Cardiac muscle cell (in vitro differentiated cells and primary cell): ENCODE data around the gene DLG2. TPM values are rescaled to one million over a fixed set of nuclear protein-coding genes. Genes with fewer than 3 reads are reported as not detected.

Experiments used
- DNase-seq, 2 donors: peaks; one replicate each; pipeline versions ENCODE4 v3.0.0 to v3.0.0-alpha.2; 2010 to 2017; ENCODE audit warnings: low read depth in 1 of 2, low spot score in 1 of 2
- H3K27ac ChIP-seq: fragments of 200-600 bp; sonication (generic); 2 replicates; pipeline ENCODE4 v1.5.1; 2016
- H3K27me3 ChIP-seq: fragments of 200-600 bp; sonication (generic); 2 replicates; pipeline ENCODE4 v1.6.0; 2016; ENCODE audit warnings: control low read depth
- H3K36me3 ChIP-seq: fragments of 200-600 bp; sonication (generic); 2 replicates; pipeline ENCODE4 v1.5.1; 2016; ENCODE audit warnings: control low read depth
- H3K4me1 ChIP-seq: fragments of 200-600 bp; sonication (generic); 2 replicates; pipeline ENCODE4 v1.8.1; 2017; ENCODE audit warnings: low read depth, mild to moderate bottlenecking, mixed run types
- H3K4me3 ChIP-seq: fragments of 200-600 bp; sonication (generic); 2 replicates; pipeline ENCODE4 v1.5.1; 2016; ENCODE audit warnings: mild to moderate bottlenecking
- H3K9me3 ChIP-seq: fragments of 200-600 bp; sonication (generic); 2 replicates; pipeline ENCODE4 v1.5.1; 2017; ENCODE audit warnings: low read depth, mild to moderate bottlenecking, control low read depth
- CTCF ChIP-seq: IDR thresholded peaks from 2 replicates; pipeline ENCODE4 v1.5.1; 2012; ENCODE audit warnings: low read depth, mild to moderate bottlenecking, low read length
- polyA plus RNA-seq: library from polyadenylated mRNA; unstranded; fragments of >200 nt; fragmentation: Nextera tagmentation; extraction: Ambion mirVana; gene quantifications from 2 replicates; pipeline ENCODE4 v1.2.1, GENCODE V29; 2016
- total RNA-seq: library from RNA; depleted of rRNA; stranded (reverse); fragments of >200 nt; gene quantifications from 2 replicates; pipeline ENCODE4 v1.2.3, GENCODE V29; 2016

Gene DLG2
- total and polyA plus RNA-seq, 2 experiments from 2014 or later = 3.5 to 15.9 TPM

- H3K4me1 ChIP-seq = no peaks in the 10 kb centered on the region
- DNase-seq = no peak
- H3K4me3 ChIP-seq = no peak overlapping the region
- no peak overlapping the region for H3K27ac ChIP-seq
- no peaks in the 10 kb centered on the region for H3K36me3 ChIP-seq
- H3K9me3 ChIP-seq = no peaks in the 10 kb centered on the region
- TF ChIP-seq CTCF = no peak
- no peaks in the 10 kb centered on the region for H3K27me3 ChIP-seq
Observed at GRCh38 chr11:84396521-84396920, 1230.6 kb downstream of the DLG2 start.

- Histone ChIP-seq H3K4me1 (no peaks in the 10 kb centered on the region), H3K27me3 (no peaks in the 10 kb centered on the region), H3K36me3 (no peaks in the 10 kb centered on the region), H3K4me3 (no peak overlapping the region), H3K27ac (no peak overlapping the region), H3K9me3 (no peaks in the 10 kb centered on the region)
- TF ChIP-seq CTCF = no peak
- DNase-seq = peak in 1 of 2 donors; percentile 12
Observed at GRCh38 chr11:84390441-84391078, 1236.6 kb downstream of the DLG2 start.

- TF ChIP-seq CTCF = no peak
- Histone ChIP-seq H3K27ac (no peak overlapping the region), H3K27me3 (no peaks in the 10 kb centered on the region), H3K4me3 (no peak overlapping the region), H3K36me3 (no peaks in the 10 kb centered on the region), H3K4me1 (no peaks in the 10 kb centered on the region), H3K9me3 (no peaks in the 10 kb centered on the region)
- no peak for DNase-seq
Observed at GRCh38 chr11:84389696-84390095, 1237.4 kb downstream of the DLG2 start.

GRCh38 chr11:84384731-84385130 is 1242.4 kb downstream of the DLG2 start:
- no peaks in the 10 kb centered on the region for H3K27me3 ChIP-seq
- TF ChIP-seq CTCF = peak; percentile 83
- no peaks in the 10 kb centered on the region for H3K4me1 ChIP-seq
- H3K4me3 ChIP-seq = no peak overlapping the region
- DNase-seq = peak; percentile 62 to 66
- H3K9me3 ChIP-seq = no peaks in the 10 kb centered on the region
- no peaks in the 10 kb centered on the region for H3K36me3 ChIP-seq
- no peak overlapping the region for H3K27ac ChIP-seq

- H3K4me3 ChIP-seq = no peak overlapping the region
- H3K9me3 ChIP-seq = no peaks in the 10 kb centered on the region
- no peak overlapping the region for H3K27ac ChIP-seq
- DNase-seq = peak in 1 of 2 donors; percentile 20
- H3K27me3 ChIP-seq = no peaks in the 10 kb centered on the region
- no peaks in the 10 kb centered on the region for H3K4me1 ChIP-seq
- no peaks in the 10 kb centered on the region for H3K36me3 ChIP-seq
- no peak for TF ChIP-seq CTCF
Observed at GRCh38 chr11:84383576-84383975, 1243.6 kb downstream of the DLG2 start.
